RWPE2 (cell line): ENCODE measurements around the gene MISP.

ENCODE experiments used
- ATAC-seq: fragments of 200-7000 bp; cut with Tn5 transposase; 3 replicates; pipeline ENCODE4 v1.9.1; 2021; ENCODE audit warnings: low read depth
- DNase-seq: peaks from one replicate; pipeline ENCODE4 v3.0.0-alpha.2; 2020; ENCODE audit warnings: low spot score
- H3K27ac ChIP-seq: fragments of 450-650 bp; 2 replicates; pipeline ENCODE4 v1.5.1; 2017; ENCODE audit warnings: mild to moderate bottlenecking; ENCODE audit not compliant: poor library complexity, severe bottlenecking
- H3K27me3 ChIP-seq: fragments of 250-450 bp; sonication (Bioruptor Pico); 2 replicates; pipeline ENCODE4 v1.5.1; 2021; ENCODE audit warnings: mild to moderate bottlenecking, moderate library complexity; ENCODE audit not compliant: insufficient read depth, poor library complexity, severe bottlenecking
- H3K36me3 ChIP-seq: fragments of 250-450 bp; sonication (Bioruptor Pico); 2 replicates; pipeline ENCODE4 v1.5.1; 2020; ENCODE audit warnings: low read depth, mild to moderate bottlenecking, moderate library complexity
- H3K4me1 ChIP-seq: fragments of 250-450 bp; sonication (Bioruptor Pico); 2 replicates; pipeline ENCODE4 v1.5.1; 2021; ENCODE audit warnings: mild to moderate bottlenecking, moderate library complexity; ENCODE audit not compliant: insufficient read depth, poor library complexity, severe bottlenecking
- H3K4me3 ChIP-seq: fragments of 250-450 bp; sonication (Bioruptor Pico); 2 replicates; pipeline ENCODE4 v1.5.1; 2021; ENCODE audit warnings: mild to moderate bottlenecking, moderate library complexity; ENCODE audit not compliant: severe bottlenecking
- H3K9me3 ChIP-seq: fragments of 250-450 bp; sonication (Bioruptor Pico); 2 replicates; pipeline ENCODE4 v1.5.1; 2021; ENCODE audit warnings: mild to moderate bottlenecking, moderate library complexity; ENCODE audit not compliant: severe bottlenecking
- CTCF ChIP-seq: fragments of 450-650 bp; IDR thresholded peaks from one replicate; pipeline ENCODE4 v1.5.1; 2017; ENCODE audit warnings: mild to moderate bottlenecking, moderate library complexity; ENCODE audit not compliant: poor library complexity, severe bottlenecking

MISP gene

GRCh38 chr19:787536-787935, 36.6 kb downstream of the MISP start:
- no peak for TF ChIP-seq CTCF
- DNase-seq (no peak), ATAC-seq (no peak)
- Histone ChIP-seq H3K36me3 (peaks cover 4% of the 10 kb centered on the region), H3K27ac (no peak overlapping the region), H3K4me3 (no peak overlapping the region), H3K4me1 (peaks cover 18% of the 10 kb centered on the region), H3K27me3 (no peaks in the 10 kb centered on the region), H3K9me3 (no peaks in the 10 kb centered on the region)

DNA sequence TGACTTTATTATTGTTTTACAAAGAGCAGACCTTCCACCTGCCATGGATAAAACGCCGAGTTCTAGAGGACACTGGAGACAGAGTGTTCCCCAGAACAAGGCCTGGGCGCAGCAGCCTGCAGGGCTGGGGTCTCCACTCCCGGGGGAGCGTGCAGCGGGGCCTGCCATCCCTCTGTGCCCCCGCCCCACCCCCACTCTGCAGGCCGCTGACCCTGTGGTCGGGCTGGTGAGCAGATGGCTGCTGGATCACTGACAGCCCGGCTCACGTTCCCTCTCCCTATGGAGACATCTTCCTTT, 37.7 kb downstream of the MISP start:
- Histone ChIP-seq H3K36me3 (peaks cover 4% of the 10 kb centered on the region), H3K9me3 (no peaks in the 10 kb centered on the region), H3K4me3 (no peak overlapping the region), H3K27ac (peak overlapping the region; percentile 39), H3K27me3 (no peaks in the 10 kb centered on the region), H3K4me1 (peaks cover 7% of the 10 kb centered on the region)
- DNase-seq: no peak
- no peak for TF ChIP-seq CTCF
- ATAC-seq: no peak

GRCh38 chr19:788983-789700, 38.2 kb downstream of the MISP start:
- H3K27ac ChIP-seq: peak overlapping the region; percentile 39
- peaks cover 6% of the 10 kb centered on the region for H3K4me1 ChIP-seq
- peaks cover 4% of the 10 kb centered on the region for H3K36me3 ChIP-seq
- DNase-seq (no peak), ATAC-seq (no peak)
- H3K4me3 ChIP-seq: no peak overlapping the region
- no peaks in the 10 kb centered on the region for H3K9me3 ChIP-seq
- no peaks in the 10 kb centered on the region for H3K27me3 ChIP-seq
- TF ChIP-seq CTCF: no peak

DNA sequence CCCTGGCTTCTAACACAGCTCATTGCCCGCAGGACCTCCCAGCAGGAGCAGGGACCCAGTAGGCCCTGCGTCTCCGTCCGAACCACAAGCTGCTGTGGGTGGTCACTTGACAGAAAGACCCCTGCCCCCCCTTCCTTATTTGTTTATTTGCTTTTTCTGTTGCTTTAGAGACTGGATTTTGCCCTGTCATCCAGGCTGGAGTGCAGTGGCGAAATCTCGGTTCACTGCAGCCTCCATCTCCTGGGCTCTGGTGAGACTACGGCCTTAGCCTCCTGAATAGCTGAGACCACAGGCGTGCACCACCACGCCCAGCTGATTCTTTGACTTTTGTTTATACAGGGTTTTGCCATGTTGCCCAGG, 38.8 kb downstream of the MISP start:
- TF ChIP-seq CTCF: no peak
- H3K36me3 ChIP-seq: peaks cover 4% of the 10 kb centered on the region
- no peaks in the 10 kb centered on the region for H3K27me3 ChIP-seq
- DNase-seq (no peak), ATAC-seq (no peak)
- peak overlapping the region; percentile 39 for H3K27ac ChIP-seq
- H3K9me3 ChIP-seq: no peaks in the 10 kb centered on the region
- H3K4me1 ChIP-seq: peaks cover 6% of the 10 kb centered on the region
- no peak overlapping the region for H3K4me3 ChIP-seq

GRCh38 chr19:791007-791566, 40.2 kb downstream of the MISP start:
- Histone ChIP-seq H3K27ac (peak overlapping the region; percentile 65), H3K36me3 (no peaks in the 10 kb centered on the region), H3K4me3 (no peak overlapping the region), H3K4me1 (peaks cover 6% of the 10 kb centered on the region), H3K9me3 (no peaks in the 10 kb centered on the region), H3K27me3 (no peaks in the 10 kb centered on the region)
- ATAC-seq: no peak
- no peak for DNase-seq
- no peak for TF ChIP-seq CTCF
